Caki2 (cell line): Measurements from ENCODE around the gene LONRF3. TPM values are rescaled to one million over a fixed set of nuclear protein-coding genes. Genes with fewer than 3 reads are reported as not detected.

ENCODE experiments used
- total RNA-seq: library from RNA; depleted of rRNA; stranded (reverse); fragments of >200 nt; shearing (Covaris generic); gene quantifications from 2 replicates; pipeline ENCODE4 v1.2.3, GENCODE V29; 2014; ENCODE audit warnings: low replicate concordance; rRNA removed

LONRF3 gene
- total RNA-seq, 1 experiment from 2014 or later: 13.8 TPM

Other genes starting within 250 kb of the LONRF3 start
- gene IL13RA1, start 247.0 kb upstream of the LONRF3 start, total RNA-seq: 20.3 and 22.3 TPM in 2 replicates
- gene ZCCHC12, start 150.8 kb upstream of the LONRF3 start, total RNA-seq: not detected in 2 replicates
- gene CT47C1, start 98.4 kb downstream of the LONRF3 start, total RNA-seq: not detected in 2 replicates
- not detected in 2 replicates for gene KIAA1210, start 153.2 kb downstream of the LONRF3 start, total RNA-seq